SHP77 treated with DMSO at 0.1 percent for 48 hours (cell line): ENCODE data around the gene ZNF232.
"Not testable (repeated sequence)": the region's sequence is repeated elsewhere in the genome, so short reads cannot be mapped to it uniquely, and the experiment has no call there.

Experiments used
- DNase-seq: peaks from one replicate; lab custom pipeline; 2025; lab: John Stamatoyannopoulos, UW

ZNF232 gene

DNA sequence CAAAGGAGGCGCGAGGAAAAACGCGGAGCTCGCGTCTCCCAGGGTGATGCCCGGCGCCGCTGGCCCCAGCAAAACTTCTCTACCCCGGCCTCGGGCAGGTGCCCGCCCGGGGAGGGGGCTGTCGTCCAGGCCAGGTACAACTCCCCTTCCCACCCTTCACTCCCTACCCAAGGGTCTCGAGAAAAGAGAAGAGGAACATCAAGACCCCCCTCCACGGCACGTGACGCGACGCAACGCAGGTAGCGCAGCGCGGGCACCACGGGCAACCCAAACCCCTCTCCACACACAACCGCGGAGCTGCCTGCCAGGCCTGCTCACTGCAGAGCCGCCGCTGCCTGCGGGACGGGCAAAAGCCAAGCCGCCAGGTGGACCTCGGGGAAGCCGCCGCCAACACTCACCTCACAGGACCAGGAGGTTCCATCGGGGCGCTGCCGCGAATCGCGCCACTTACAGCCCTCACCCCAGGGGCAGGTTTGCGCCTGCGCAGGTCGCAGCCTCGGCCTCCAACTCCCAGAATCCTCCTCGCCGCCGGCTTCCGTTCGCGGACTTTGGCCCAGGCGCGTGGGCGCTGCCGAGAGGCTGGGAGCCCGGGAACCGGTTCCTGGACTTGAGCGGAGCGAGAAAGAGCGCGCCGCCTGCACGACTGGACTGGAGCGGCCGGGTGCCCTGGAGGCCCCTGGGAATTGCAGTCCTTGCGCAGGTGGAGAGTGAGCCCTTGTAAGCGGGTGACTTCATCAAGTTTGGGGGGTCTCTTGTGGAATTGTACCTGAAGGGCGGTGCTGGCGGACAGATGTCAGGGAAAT lies at the start of gene ZNF232:
ZNF232 (minus strand) TSS at position 477 of the 803 bp plus-strand sequence; CDS start at position 421, 56 bp downstream.
- DNase-seq, result peak; percentile 96

DNA sequence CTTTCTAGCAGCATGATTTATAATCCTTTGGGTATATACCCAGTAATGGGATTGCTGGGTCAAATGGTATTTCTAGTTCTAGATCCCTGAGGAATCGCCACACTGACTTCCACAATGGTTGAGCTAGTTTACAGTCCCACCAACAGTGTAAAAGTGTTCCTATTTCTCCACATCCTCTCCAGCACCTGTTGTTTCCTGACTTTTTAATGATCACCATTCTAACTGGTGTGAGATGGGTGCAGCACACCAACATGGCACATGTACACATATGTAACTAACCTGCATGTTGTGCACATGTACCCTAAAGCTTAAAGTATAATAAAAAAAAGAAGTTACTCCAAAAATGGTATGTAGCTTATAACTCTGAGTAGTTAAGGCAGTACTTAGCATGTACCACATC lies 49.0 kb upstream of the ZNF232 start:
- DNase-seq, result not testable (repeated sequence)

DNA sequence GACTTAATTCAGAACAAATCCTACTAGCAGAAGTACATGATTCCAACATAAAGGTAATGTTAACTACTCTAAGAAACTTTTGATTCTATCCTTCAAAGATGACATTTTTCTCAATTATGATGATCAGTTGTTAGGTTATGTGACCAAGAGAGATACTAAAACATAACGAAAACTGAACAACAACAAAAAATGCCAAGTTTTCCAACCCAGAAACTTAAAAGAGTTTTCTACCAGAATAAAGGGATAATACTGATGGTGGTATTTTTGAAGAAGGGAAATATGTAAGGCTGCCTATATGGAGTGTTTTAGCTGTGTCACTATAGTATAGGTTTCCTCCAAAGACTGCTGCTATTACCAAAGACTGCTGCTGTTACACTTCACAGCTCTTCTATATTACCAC lies 34.4 kb upstream of the ZNF232 start:
- DNase-seq, result not testable (repeated sequence)

DNA sequence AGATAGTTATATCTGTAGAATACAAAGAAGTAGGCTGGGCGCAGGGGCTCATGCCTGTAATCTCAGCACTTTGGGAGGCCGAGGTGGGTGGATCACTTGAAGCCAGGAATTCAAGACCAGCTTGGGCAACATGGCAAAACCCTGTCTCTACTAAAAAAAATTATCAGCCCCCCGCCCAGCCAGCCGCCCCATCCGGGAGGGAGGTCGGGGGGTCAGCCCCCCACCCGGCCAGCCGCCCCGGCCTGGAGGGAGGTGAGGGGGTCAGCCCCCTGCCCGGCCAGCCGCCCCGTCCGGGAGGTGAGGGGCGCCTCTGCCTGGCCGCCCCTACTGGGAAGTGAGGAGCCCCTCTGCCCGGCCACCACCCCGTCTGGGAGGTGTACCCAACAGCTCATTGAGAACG lies 31.2 kb upstream of the ZNF232 start:
- DNase-seq, result not testable (repeated sequence)

DNA sequence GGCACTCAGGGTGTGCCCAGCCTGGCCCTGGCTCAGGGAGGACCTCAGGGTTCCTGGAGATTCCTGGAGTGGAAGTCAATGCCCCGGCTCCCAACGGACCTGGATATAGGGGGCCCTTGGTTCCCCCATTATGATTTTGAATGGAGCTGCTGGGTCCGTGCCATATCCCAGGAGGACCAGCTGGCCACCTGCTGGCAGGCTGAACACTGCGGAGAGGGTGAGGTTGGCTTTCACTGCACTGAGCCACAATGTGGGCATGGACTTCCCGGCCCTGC lies 27.7 kb upstream of the ZNF232 start:
- DNase-seq, result no peak

DNA sequence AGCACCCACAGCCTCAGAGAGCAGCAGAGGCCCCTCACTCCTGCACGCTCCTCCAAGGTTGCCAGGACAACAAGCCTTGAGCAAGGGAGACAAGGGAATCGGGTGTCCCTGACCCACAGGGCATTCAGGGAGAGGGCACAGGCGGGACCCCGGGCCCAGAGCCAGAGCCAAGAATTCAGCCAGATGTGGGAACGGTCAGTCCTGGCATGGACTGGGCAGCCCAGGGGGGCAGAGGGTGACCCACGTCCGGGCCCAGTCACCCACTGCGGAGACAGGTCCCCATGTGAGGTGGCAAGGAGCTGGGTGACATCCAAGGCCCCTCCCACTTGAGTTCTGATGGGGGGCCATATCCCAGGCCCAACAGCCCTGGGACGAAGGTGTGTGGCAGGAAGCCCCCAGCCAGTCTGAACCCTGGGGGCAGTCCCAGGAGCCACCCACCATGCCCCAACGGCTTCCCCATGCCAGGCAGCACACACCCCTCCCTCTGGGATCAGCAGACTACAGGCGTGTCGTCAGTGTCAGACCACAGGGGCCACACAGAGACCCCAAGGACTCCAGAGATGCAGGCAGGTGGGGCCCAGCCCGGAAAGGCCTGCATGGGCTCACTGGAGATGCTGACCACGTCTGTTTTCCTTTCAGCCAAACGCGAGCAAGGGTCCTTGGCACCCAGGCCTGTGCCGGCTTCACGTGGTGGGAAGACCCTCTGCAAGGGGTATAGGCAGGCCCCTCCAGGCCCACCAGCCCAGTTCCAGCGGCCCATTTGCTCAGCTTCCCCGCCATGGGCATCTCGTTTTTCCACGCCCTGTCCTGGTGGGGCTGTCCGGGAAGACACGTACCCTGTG lies 27.2 kb upstream of the ZNF232 start:
- DNase-seq, result no peak

DNA sequence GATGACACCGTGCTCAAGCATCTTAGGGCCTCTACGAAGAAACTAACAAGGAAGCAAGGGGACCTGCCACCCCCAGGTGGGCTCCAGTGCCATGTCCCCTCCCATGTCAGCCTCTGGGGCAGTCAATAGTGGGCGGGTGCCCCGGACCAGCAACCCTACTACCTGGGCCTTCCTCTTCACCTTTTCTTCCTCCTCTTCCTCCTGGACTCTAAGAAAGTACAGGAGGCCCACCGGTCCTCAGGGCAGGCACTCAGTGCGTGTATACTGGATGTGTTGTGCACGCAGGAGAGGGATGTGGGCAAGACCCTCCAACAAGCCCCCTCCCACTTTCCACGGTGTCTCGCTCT lies 26.5 kb upstream of the ZNF232 start:
- not testable (repeated sequence) for DNase-seq

DNA sequence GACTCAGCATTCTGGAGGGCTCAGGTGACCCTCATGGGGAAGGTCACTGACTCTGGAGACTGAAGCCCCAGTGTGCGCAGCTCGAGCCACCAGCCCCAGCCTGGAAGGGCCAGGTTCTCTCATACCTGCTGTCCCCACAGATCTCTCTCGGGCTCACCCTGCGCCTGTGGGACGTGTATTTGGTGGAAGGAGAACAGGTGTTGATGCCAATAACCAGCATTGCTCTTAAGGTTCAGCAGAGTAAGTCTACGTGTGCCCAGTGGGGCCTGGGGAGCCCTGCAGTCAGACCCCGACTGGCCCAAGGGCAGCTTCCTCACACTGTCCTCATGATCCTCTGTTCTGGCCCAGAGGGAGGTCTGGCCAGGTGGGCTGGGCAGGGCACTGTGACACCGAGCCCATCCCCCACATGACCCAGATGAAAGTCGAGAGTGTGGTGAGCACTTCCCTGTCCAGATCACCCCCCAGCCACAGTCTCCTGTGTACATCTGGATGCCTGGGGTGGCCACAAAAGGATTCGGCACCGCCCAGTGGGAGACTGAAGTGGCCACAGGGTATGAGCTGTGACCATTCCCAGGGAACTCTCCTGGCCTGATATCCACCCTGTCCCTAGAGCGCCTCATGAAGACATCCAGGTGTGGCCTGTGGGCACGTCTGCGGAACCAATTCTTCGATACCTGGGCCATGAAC lies 26.0 kb upstream of the ZNF232 start:
- not testable (repeated sequence) for DNase-seq

DNA sequence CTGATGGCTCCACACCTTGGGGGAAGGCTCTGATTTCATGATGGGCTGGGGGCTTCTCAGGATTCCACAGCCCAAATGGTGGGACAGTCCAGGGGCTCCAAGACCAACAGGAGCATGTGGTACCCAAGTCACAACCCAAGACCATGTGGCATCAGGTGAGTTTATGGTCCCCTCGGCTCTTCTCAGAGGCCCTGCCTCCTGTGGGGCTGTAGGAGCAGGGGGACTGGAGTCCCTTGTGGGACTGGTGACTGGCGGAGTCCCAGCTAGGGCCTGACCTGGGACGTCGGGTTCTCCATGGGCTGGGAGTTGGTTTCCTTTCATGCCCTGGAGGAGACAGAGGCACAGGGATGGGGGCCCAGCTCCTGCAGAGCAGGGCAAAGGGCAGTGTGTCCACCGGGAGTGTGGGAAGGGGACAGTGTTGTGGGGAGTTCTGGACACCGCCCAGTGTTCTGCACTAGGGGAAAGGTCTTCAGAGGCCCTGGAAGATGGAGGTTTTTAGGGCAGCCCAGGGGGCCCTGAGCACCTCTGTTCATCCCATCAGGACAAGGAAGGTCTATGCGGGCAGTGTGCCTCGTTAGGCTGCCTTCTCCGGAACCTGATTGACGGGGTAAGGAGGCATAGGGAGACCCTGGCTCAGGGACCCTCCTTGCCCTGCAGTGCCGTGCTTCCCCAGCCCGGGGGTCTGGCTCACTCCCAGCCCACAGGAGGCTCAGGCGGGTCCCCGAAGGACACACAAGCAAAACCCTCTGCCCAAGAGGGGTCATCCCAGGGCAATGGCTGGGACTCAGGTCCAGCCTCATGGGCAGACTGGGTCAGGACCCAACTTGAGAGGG lies 25.1 kb upstream of the ZNF232 start:
- DNase-seq, result not testable (repeated sequence)

DNA sequence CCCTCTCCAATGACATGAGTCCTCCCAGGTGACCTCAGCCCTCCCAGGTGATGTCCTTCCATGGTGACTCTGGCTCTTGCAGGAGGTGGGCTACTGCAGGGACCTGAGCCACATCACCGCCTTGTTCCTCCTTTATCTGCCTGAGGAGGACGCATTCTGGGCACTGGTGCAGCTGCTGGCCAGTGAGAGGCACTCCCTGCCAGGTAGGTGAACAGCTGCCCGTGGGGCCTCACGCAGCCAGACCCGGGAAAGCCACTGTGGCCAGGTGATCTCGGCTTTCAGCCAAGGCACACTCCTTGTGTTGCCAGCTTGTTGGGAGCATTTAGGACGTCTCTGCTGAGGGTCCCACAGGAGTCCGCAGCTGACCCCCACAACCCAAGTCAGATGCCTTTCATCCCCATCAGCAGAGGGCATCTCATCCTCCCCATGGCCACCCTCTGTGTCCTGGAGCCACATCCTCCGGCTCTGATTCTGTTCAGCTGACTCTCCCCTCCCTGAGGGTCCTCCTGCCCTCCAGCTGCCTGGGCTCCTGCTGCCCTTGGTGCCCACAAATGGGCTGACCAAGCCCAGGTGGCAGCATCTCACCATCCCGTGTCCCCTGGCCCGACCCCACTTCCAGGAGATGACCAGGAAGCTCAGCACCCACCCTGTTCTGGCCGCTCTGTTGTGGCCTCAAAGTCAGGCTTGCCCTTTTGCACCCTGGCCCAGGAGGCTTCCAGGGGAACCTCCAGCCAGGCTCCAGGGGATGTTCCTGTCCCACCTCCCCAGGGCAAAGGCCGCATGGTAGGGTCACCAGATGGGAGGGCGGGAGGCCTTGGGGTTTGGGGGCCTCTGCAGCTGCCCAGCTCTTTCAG lies 24.3 kb upstream of the ZNF232 start:
- no peak for DNase-seq

DNA sequence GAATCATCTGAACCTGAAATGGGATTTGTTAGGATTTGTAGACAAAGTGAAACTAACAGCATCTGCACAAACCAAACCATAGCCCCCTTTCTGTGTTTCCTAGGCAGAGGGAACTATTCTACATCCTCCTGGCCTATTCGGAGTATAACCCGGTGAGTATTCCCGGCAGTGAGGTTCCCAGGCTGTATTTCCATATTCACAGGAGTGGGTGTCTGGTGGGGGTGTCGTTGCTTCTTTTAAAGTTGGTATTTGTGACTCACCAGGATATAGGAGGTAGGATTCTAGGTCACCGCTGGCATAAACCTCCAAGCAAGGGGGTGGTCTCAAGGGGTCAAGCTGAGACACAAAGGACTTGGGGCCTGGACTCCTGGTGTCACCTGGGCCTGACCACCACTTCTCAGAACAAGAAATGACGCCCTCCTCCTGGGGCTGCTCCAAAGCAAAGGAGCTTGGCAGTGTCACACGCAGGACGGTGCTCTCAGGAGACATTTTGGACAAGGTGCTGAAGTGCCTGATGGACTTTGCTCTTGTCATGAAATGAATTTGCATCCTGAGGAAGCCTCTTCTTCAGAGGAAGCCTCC lies 23.5 kb upstream of the ZNF232 start:
- DNase-seq, result not testable (repeated sequence)

DNA sequence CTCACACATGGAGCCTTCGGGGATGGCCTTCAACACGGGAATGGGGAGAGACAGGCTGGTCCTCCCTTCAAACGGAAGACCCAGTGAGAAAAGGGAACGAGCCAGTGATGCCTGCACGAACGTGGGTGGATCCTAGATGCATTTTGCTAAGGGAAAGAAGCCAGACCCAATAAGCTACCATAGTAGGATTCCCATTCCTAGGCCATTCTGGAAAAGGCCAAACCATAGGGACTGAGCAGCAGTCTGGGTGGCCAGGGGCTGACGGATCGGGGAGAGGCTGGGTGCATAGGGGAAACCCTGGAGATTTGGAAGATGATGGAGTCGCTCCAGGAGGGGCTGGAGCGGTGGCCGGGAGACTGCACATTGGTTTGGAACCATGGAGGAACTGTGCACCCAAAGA lies 22.9 kb upstream of the ZNF232 start:
- DNase-seq, result not testable (repeated sequence)

DNA sequence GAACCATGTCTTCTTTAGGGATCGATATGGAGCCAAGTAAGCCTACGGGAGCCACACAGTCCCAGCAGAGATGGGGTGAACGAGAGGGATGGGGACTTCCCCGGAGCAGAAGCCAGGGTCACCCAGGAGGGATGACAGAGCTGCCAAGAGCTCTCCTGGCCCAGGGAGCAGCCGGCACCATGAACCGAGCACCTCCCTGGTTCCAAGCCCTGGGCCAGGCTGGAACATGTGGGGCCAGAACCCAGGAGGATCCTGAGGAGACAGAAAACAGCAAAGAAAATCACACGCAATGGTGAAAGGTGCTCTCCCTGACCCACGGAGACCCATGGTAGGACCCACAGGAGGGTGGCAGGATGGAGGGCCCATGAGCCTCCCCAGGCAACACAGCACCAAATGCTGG lies 22.3 kb upstream of the ZNF232 start:
- DNase-seq, result not testable (repeated sequence)

DNA sequence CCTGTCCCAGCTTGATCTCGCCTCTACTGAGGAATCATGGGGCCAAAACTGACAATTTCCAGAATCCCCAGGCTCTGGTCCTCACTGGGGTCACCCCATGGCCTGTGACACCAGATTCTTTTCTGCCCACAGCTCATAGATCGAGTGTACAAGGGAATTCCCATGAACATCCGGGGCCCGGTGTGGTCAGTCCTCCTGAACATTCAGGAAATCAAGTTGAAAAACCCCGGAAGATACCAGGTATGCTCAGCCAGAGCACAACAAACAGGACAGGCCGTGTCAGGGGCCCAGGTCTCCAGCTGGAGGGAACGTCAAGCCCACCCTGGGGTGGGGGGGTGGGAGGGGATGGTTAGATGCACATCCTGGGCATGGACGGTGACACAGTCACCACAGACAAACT lies 21.6 kb upstream of the ZNF232 start:
- no peak for DNase-seq

DNA sequence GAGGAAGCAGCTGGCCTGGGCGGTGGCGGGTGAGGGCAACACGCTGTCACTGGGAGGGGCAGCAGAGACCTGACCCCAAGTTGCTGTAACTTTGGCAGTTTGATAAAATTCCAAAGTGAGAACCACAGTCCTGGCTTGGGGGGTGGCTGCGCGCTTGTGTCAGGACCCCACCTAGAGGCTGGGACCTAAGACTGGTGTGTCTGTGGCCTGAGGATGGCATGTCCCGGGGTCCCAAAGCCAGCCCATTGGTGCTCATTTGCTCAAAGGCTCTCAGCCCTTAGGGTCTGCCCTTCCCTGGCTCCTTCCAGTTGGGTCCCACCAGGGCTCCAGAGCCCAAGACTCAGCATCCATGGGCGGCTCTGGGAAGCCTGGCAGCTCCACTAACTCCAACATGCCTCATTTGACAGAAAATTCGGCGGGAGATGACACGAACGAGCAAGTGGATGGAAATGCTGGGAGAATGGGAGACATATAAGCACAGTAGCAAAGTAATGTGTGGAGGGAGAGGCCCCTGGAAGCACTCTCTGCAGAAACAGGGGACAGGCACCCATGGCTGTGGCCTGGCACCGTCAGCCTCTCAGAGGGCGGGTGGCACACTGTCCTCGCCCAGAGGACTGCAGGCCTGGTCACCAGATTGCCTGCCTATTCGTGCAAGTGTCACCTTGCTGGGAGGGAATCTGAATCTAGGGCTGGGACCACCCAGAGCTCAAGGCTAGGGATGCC lies 21.0 kb upstream of the ZNF232 start:
- not testable (repeated sequence) for DNase-seq

DNA sequence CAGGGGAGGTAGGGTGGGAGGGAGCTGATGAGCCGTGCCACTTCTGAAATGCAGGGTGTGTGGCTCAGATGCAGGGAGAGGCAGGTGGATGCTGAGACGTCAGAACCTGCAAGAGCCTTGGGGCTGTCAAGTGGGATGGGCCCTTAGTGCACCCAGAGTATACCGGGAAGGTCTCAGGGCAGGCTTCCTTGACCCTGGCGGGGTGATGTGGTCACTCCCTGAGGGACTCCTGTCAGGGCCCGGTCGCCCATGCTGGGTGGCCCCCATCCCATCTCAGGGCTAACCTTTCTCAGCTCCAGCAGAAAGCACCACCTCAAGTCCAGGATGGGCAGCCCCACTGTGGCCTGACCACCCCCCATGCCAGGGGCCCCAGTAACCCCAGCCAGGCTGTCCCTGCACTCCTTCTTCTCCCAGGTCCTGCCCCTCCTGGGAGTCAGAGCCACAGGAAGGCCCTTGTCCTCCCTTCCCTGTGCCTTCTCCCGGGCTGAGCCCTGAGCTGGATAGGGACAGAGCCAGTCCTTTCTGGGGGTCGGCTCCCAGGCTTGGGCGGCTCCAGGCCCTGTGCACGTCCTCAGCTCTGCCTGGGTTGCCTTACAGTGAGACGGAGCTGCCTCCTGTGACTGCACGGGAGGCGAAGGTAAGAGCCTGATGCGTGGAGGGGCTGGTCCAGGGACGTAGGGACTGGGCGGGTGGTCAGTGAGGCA lies 20.3 kb upstream of the ZNF232 start:
- DNase-seq, result not testable (repeated sequence)

DNA sequence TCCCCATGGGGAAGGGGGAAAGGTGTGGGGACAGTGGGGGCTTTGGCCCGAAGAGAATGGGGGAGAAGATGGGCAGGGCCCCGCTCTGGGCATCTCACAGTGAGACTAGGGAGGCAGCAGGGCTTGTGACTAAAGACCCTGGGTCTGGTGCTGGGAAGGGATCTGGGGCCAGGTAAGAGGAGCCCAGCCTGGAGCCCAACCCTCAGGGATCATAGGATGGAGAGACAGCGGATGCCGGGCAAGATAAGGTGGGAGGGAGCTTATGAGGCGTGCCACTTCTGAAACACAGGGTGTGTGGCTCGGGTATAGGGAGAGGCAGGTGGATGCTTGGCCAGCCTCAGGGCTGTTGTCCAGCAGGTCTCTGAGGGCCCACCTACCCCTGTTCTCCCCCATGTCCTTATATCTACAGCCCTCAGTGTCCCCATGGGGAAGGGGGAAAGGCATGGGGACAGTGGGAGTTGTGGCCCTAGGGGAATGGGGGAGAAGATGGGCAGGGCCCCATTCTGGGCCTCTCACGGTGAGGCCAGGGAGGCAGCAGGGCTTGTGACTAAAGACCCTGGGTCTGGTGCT lies 19.6 kb upstream of the ZNF232 start:
- no peak for DNase-seq

DNA sequence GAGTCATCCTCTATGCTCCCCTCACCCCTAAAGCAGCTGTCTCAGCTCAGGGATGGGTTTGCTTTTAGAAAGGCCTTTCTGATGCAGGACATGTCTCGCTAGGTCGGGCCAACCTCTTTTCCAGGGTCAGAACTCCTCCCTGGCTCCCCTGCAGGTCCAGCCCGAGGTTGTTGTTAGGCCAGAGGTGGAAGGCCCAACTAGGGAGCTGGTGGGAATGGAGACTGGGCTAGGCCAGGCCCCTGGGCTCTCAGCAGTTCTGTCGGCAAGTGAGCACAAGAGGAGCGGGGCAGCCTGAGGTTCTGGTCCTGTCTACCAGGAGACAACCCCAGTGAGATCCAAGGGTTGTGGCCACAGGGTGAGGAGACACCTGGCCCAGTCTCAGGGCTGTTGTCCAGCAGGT lies 19.0 kb upstream of the ZNF232 start:
- DNase-seq, result not testable (repeated sequence)

DNA sequence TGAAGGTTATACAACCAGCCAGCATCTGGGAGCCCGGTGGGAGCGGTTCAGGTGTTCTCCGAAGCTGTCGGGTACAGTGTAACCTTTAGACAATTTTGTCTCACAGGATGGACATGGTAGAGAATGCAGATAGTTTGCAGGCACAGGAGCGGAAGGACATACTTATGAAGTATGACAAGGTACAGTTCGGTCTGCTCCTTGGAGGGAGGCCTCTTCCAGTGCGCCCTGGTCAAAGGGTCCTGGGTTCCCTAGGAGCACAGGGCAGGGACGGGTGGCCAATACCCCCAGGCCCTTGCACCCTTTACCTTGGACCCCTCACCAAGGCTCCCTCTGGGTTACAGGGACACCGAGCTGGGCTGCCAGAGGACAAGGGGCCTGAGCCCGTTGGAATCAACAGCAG lies 18.6 kb upstream of the ZNF232 start:
- not testable (repeated sequence) for DNase-seq
